Left colon (tissue), 2 donors: ENCODE results near the gene NPM3. TPM values are rescaled to one million over a fixed set of nuclear protein-coding genes. Genes with fewer than 3 reads are reported as not detected.

Source experiments
- total RNA-seq, 2 donors: library from RNA; stranded (reverse); fragmentation: NEBNext Ultra II Directional; extraction: Animal tissue kit (Norgen Biotek cat#: 25700); gene quantifications; one replicate each; pipeline ENCODE4 v1.2.1, GENCODE V29; 2021
- donor health status: DM: no; HTN: no; CAD: no.
- donor health status: DM: yes; HTN: yes; CAD: no.

The NPM3 gene
- total RNA-seq, 2 donors from 2014 or later = 17.9 to 22.1 TPM

Other genes starting within 250 kb of the NPM3 start
- gene POLL, start 195.2 kb downstream of the NPM3 start, total RNA-seq = 10 to 100 TPM; 27.1 to 28.6 TPM
- 10 to 100 TPM in 1 of 2 donors, 1 to 10 TPM in 1; 7.3 to 12.9 TPM for gene DPCD, start 195.1 kb downstream of the NPM3 start, total RNA-seq
- gene FBXW4, start 88.3 kb downstream of the NPM3 start, total RNA-seq = 10 to 100 TPM; 57.3 to 57.5 TPM
- gene FGF8, start 7.3 kb downstream of the NPM3 start, total RNA-seq = not detected
- gene OGA, start 35.0 kb upstream of the NPM3 start, total RNA-seq = 10 to 100 TPM; 81.9 to 83.3 TPM
- 1 to 10 TPM; 2.3 to 3.7 TPM for gene KCNIP2, start 60.4 kb upstream of the NPM3 start, total RNA-seq